ENCODE results near the gene PSIP1. TPM values are rescaled to one million over a fixed set of nuclear protein-coding genes. Genes with fewer than 3 reads are reported as not detected.

PSIP1 gene
- total RNA-seq, 4 donors from 2014 or later: 12.7 to 206 (median 27.8) TPM

DNA sequence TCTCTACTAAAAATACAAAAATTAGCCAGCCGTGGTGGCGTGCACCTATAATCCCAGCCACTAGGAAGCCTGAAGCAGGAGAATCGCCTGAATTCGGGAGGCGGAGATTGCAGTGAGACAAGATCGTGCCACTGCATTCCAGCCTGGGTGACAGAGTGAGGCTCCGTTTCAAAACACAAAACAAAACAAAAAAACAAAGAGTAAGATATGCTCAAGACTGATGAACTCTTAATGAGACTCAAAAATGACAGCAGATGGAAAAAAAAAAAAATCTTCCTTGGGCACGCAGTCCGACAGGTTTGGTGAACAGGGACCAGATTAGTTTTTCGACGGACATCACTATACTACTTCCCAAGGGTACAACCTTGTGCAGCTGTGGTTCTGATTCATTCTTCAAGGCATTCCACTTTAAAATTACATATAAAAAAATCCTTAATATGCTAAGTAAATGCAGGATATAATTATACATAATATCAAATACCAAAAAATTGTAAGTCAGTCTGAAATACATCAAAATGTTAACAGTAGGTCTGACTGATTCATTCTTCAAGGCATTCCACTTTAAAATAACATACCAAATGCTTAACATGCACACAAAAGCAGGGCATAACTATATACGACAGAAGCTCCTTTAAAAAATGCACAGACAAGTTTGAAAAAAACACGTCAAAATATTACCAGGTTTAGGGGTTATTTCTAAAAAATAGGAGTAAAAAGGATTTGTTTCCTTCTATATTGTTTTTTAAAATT is 12.3 kb downstream of the PSIP1 start:
- WGBS, 2 donors (ENCODE audit: low coverage in 1 of 2): 93 to 100% methylated on average over 6 to 13 of the region's 13 CpGs
- in situ Hi-C loops (cut with MboI; ENCODE audit: low pct_ligation_motif_present in 1 of 4, low pct_unique_long_range_greater_than_20kb in 1 of 4, low sequenced_read_pairs in 3 of 4): no loop called here
- TF ChIP-seq, protein P1, sequence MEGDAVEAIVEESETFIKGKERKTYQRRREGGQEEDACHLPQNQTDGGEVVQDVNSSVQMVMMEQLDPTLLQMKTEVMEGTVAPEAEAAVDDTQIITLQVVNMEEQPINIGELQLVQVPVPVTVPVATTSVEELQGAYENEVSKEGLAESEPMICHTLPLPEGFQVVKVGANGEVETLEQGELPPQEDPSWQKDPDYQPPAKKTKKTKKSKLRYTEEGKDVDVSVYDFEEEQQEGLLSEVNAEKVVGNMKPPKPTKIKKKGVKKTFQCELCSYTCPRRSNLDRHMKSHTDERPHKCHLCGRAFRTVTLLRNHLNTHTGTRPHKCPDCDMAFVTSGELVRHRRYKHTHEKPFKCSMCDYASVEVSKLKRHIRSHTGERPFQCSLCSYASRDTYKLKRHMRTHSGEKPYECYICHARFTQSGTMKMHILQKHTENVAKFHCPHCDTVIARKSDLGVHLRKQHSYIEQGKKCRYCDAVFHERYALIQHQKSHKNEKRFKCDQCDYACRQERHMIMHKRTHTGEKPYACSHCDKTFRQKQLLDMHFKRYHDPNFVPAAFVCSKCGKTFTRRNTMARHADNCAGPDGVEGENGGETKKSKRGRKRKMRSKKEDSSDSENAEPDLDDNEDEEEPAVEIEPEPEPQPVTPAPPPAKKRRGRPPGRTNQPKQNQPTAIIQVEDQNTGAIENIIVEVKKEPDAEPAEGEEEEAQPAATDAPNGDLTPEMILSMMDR (IDR thresholded peaks at IDR 0.05): no peak
- TF ChIP-seq EP300 (IDR thresholded peaks at IDR 0.05; ENCODE audit: low read depth) (no peak), POLR2A (IDR thresholded peaks at IDR 0.05) (no peak), POLR2AphosphoS5 (IDR thresholded peaks at IDR 0.05) (no peak)

DNA sequence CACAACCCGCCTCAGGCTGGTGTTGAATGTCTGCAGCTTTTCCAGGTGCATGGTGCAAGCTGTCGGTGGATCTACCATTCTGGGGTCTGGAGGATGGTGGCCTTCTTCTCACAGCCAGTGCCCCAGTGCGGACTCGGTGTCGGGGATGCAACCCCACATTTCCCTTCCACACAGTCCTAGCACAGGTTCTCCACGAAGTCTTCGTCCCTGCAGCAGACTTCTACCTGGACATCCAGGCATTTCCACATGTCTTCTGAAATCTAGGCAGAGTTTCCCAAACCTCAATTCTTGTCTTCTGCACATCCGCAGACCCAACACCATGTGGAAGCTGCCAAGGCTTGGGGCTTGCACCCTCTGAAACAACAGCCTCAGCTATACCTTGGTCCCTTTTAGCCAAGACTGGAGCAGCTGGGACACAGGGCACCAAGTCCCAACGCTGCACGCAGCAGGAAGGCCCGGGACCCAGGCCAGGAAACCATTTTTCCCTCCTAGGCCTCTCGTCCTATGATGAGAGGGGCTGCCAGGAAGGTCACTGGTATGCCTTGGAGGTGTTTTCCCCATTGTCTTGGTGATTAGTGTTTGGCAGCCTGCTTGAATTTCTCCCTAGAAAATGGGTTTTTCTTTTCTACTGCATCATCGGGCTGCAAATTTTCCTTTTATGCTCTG is 18.2 kb downstream of the PSIP1 start:
- peaks cover 0 to 4% (median 0%) of the 10 kb centered on the region in 4 donors for H3K36me3 ChIP-seq
- TF ChIP-seq POLR2A (IDR thresholded peaks at IDR 0.05) (no peak), POLR2AphosphoS5 (IDR thresholded peaks at IDR 0.05) (no peak), EP300 (IDR thresholded peaks at IDR 0.05; ENCODE audit: low read depth) (no peak)
- TF ChIP-seq, protein P1 (IDR thresholded peaks at IDR 0.05): no peak
- 96 to 100% methylated on average over 1 to 13 of the region's 13 CpGs for WGBS, 2 donors (ENCODE audit: low coverage in 1 of 2)

More for the DNA sequence above, 12.3 kb downstream of the PSIP1 start:
- no peaks in the 10 kb centered on the region for H3K36me3 ChIP-seq
- H3K27me3 ChIP-seq: no peaks in the 10 kb centered on the region
- intact Hi-C loops (cut with DNase I; ENCODE audit: low total_unique reads): no loop called here
- no peak overlapping the region for H3K4me3 ChIP-seq
- H3K4me1 ChIP-seq: no peaks in the 10 kb centered on the region
- H3K9me3 ChIP-seq: no peaks in the 10 kb centered on the region
- H3K27ac ChIP-seq: no peak overlapping the region
- no peak for DNase-seq

DNA sequence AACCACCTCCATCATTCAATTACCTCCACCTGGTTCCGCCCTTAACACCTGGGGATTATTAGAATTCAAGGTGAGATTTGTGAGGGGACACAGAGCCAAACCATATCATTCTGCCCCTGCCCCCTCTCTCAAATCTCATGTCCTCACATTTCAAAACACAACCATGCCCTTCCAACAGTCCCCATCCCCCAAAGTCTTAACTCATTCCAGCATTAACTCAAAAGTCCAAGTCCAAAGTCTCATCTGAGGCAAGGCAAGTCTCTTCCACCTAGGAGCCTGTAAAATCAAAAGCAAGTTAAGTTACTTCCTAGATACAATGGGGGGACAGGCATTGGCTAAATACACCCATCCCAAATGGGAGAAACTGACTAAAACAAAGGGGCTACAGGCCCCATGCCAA is 18.8 kb downstream of the PSIP1 start:
- in situ Hi-C loops (cut with MboI; ENCODE audit: low pct_ligation_motif_present in 1 of 4, low pct_unique_long_range_greater_than_20kb in 1 of 4, low sequenced_read_pairs in 3 of 4) (no loop called here), intact Hi-C loops (cut with DNase I; ENCODE audit: low total_unique reads) (no loop called here)
- no peak for TF ChIP-seq EP300 (IDR thresholded peaks at IDR 0.05; ENCODE audit: low read depth)
- no peak for TF ChIP-seq POLR2A (IDR thresholded peaks at IDR 0.05)
- no peak for TF ChIP-seq POLR2AphosphoS5 (IDR thresholded peaks at IDR 0.05)
- TF ChIP-seq, protein P1 (IDR thresholded peaks at IDR 0.05): no peak
- Histone ChIP-seq H3K27me3 (no peaks in the 10 kb centered on the region), H3K4me3 (no peak overlapping the region), H3K36me3 (peaks cover 0 to 4% (median 0%) of the 10 kb centered on the region in 4 donors), H3K4me1 (no peaks in the 10 kb centered on the region), H3K27ac (no peak overlapping the region), H3K9me3 (no peaks in the 10 kb centered on the region)
- no peak for DNase-seq
- 96% methylated on average over 1 of the region's 1 CpG; no CpG with 5 or more reads in 1 of the 2 donors for WGBS, 2 donors (ENCODE audit: low coverage in 1 of 2)

More for the DNA sequence above, 18.2 kb downstream of the PSIP1 start:
- intact Hi-C loops (cut with DNase I; ENCODE audit: low total_unique reads) (no loop called here), in situ Hi-C loops (cut with MboI; ENCODE audit: low pct_ligation_motif_present in 1 of 4, low pct_unique_long_range_greater_than_20kb in 1 of 4, low sequenced_read_pairs in 3 of 4) (no loop called here)
- no peak overlapping the region for H3K4me3 ChIP-seq
- no peak for DNase-seq
- H3K4me1 ChIP-seq: no peaks in the 10 kb centered on the region
- H3K9me3 ChIP-seq: no peaks in the 10 kb centered on the region
- H3K27ac ChIP-seq: no peak overlapping the region
- H3K27me3 ChIP-seq: no peaks in the 10 kb centered on the region

DNA sequence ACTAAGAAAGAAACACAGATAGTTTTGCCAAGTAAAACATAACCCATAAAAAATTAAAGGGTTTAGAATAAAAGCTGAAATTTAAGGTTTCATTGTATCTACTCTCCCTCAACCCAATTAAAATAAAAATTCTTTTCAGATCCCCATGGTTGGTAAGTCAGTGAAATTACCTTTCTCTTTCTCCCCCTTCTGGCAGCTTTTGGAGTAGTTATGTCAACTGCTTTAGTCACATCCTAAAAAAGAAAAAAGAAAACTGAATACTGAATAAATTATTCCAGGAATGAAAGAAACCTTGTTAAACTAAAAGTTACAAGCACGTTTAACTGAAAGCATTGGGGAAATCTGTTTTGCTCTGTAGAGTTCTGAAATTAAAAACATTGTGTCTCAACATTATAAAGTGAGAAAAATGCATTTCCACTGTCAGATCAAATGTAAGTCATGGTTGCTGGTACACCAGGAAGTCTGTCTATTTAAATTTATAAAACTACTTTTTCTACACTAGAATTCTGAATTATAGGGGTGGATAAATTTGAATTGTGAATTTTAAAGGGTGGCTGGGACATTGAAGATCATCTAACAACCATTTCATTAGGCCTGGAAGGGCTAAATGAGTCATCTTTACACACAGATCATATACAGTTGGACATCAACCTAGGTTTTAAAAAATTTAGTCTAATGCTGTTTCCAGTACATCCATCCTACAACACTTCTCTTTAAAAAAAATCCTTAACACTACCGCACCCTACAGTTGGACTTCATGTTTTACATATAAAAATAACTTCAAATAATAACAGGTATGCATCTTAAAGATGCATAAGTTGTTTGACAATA is 24.7 kb downstream of the PSIP1 start:
- Histone ChIP-seq H3K9me3 (no peaks in the 10 kb centered on the region), H3K4me1 (no peaks in the 10 kb centered on the region), H3K4me3 (no peak overlapping the region), H3K27me3 (no peaks in the 10 kb centered on the region), H3K36me3 (peaks cover 0 to 4% (median 2%) of the 10 kb centered on the region in 4 donors), H3K27ac (no peak overlapping the region)
- TF ChIP-seq EP300 (IDR thresholded peaks at IDR 0.05; ENCODE audit: low read depth): no peak
- TF ChIP-seq, protein P1 (IDR thresholded peaks at IDR 0.05): peak; percentile 20 to 40 (median 30)
- no peak for TF ChIP-seq POLR2AphosphoS5 (IDR thresholded peaks at IDR 0.05)
- no peak for TF ChIP-seq POLR2A (IDR thresholded peaks at IDR 0.05)
- 59 to 70% methylated on average over 2 of the region's 2 CpGs for WGBS, 2 donors (ENCODE audit: low coverage in 1 of 2)
- in situ Hi-C loops (cut with MboI; ENCODE audit: low pct_ligation_motif_present in 1 of 4, low pct_unique_long_range_greater_than_20kb in 1 of 4, low sequenced_read_pairs in 3 of 4) (no loop called here), intact Hi-C loops (cut with DNase I; ENCODE audit: low total_unique reads) (no loop called here)
- no peak for DNase-seq

All from transverse colon (tissue), 4 donors.